Upper lobe of right lung (tissue), 1 donor: ENCODE measurements around the gene DNTT. TPM values are rescaled to one million over a fixed set of nuclear protein-coding genes. Genes with fewer than 3 reads are reported as not detected.

Experiments used
- ATAC-seq: fragments of 200-7000 bp; cut with Tn5 transposase; one replicate; pipeline ENCODE4 v1.9.1; 2020; ENCODE audit warnings: mild to moderate bottlenecking, moderate library complexity
- DNase-seq: peaks from one replicate; pipeline ENCODE4 v3.0.0-alpha.2; 2020
- H3K27ac ChIP-seq: fragments of 200-600 bp; one replicate; pipeline ENCODE4 v1.8.0; 2022
- H3K27me3 ChIP-seq: fragments of 200-600 bp; one replicate; pipeline ENCODE4 v1.8.0; 2022; ENCODE audit warnings: mild to moderate bottlenecking
- H3K36me3 ChIP-seq: fragments of 200-600 bp; one replicate; pipeline ENCODE4 v1.8.0; 2022
- H3K4me1 ChIP-seq: fragments of 200-600 bp; one replicate; pipeline ENCODE4 v1.8.0; 2022
- H3K4me3 ChIP-seq: fragments of 200-600 bp; one replicate; pipeline ENCODE4 v1.8.0; 2022; ENCODE audit warnings: mild to moderate bottlenecking
- H3K9me3 ChIP-seq: fragments of 200-600 bp; one replicate; pipeline ENCODE4 v1.8.0; 2022
- intact Hi-C: fragments of 100-400 bp; cut with DNase I; formaldehyde crosslinking; loops from one replicate; pipeline ENCODE4 v1.11.0; 2022
- total RNA-seq: library from RNA; stranded (reverse); fragmentation: NEBNext Ultra II Directional; extraction: Animal tissue kit (Norgen Biotek cat#: 25700); gene quantifications from one replicate; pipeline ENCODE4 v1.2.1, GENCODE V29; 2021
- TF ChIP-seq, protein P1 (sequence below): fragments of 200-600 bp; IDR thresholded peaks from one replicate; pipeline ENCODE4 v1.8.0; 2022; ENCODE audit warnings: antibody characterized with exemption
- donor health status: DM: no; HTN: yes; CAD: no; lungs with severe emphysema.

The DNTT gene
- total RNA-seq, 1 donor from 2014 or later: not detected

- Histone ChIP-seq H3K27me3 (no peaks in the 10 kb centered on the region), H3K4me3 (no peak overlapping the region), H3K4me1 (peaks cover 14% of the 10 kb centered on the region), H3K9me3 (no peaks in the 10 kb centered on the region), H3K27ac (peak overlapping the region; percentile 59), H3K36me3 (no peaks in the 10 kb centered on the region)
- peak; percentile 89 for ATAC-seq
- intact Hi-C loops: no loop called here
- no peak for DNase-seq
- TF ChIP-seq, protein P1, sequence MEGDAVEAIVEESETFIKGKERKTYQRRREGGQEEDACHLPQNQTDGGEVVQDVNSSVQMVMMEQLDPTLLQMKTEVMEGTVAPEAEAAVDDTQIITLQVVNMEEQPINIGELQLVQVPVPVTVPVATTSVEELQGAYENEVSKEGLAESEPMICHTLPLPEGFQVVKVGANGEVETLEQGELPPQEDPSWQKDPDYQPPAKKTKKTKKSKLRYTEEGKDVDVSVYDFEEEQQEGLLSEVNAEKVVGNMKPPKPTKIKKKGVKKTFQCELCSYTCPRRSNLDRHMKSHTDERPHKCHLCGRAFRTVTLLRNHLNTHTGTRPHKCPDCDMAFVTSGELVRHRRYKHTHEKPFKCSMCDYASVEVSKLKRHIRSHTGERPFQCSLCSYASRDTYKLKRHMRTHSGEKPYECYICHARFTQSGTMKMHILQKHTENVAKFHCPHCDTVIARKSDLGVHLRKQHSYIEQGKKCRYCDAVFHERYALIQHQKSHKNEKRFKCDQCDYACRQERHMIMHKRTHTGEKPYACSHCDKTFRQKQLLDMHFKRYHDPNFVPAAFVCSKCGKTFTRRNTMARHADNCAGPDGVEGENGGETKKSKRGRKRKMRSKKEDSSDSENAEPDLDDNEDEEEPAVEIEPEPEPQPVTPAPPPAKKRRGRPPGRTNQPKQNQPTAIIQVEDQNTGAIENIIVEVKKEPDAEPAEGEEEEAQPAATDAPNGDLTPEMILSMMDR: no peak
Measured at GRCh38 chr10:96287392-96288105, 16.7 kb upstream of the DNTT start.

DNA sequence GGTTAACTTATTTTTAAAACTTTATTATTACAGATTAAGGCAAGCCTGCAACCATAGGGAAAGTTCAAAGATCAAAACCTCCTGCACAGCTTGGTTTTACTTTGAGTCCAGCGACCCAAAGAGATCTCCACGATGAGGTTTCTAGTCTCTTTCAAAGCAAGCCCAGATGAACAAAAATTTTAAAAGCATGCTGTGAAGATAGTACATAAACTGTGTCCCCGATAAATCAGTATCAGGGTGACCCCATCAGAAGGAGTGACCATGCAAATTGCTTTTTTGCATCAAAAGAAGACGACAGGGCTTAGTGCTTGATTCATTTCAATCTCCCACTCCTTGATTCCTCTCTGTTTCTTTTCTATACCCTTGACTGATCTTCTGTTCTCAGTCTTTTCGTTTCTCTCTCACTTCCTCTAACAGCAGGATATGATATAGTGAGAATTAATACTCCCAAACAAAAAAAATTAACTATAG is 16.0 kb upstream of the DNTT start:
- Histone ChIP-seq H3K36me3 (no peaks in the 10 kb centered on the region), H3K9me3 (no peaks in the 10 kb centered on the region), H3K27me3 (no peaks in the 10 kb centered on the region), H3K4me3 (no peak overlapping the region), H3K27ac (peak overlapping the region; percentile 4), H3K4me1 (peaks cover 14% of the 10 kb centered on the region)
- DNase-seq: no peak
- TF ChIP-seq, protein P1: no peak
- no peak for ATAC-seq
- intact Hi-C loops: no loop called here

- intact Hi-C loops: no loop called here
- no peak for ATAC-seq
Measured at GRCh38 chr10:96289218-96289910, 14.9 kb upstream of the DNTT start.

DNA sequence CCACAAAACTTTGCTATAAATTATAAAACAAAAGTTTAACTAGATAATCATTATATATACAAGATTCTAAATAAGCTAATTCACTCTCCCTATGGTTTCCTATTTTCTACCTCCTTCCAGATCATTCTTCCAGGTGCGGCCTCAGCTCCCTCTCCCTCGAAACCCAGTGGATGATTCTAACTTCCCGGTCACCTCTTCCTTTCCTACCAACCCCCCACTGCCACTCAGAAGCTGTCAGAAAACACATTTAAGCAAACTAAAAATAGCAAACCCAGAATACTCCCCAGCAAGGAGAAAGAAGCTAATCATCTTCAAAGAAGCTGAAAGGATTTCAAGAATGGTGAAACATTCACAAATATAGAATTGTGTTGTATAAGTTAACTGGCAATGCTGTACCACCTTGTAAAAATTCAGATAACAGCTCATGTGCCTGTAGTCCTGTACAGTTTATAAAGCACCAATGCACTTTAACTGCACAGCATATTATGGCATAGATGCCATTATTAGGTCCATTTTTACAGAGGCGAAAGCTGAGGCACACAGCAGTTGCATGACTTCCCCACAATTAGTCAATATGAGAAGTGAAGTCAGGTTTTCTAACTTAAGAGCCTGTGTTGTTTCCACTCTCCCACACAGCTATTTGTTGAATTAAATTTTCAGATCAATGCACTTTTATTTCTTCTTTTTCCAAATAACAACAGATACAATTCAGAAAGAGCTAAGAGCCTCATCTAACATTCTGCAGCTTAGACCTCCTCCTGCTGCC is 13.7 kb upstream of the DNTT start:
- no peak for DNase-seq
- no peak overlapping the region for H3K4me3 ChIP-seq
- no peak overlapping the region for H3K27ac ChIP-seq
- H3K9me3 ChIP-seq: no peaks in the 10 kb centered on the region
- TF ChIP-seq, protein P1: no peak
- H3K27me3 ChIP-seq: no peaks in the 10 kb centered on the region
- intact Hi-C loops: no loop called here
- peaks cover 14% of the 10 kb centered on the region for H3K4me1 ChIP-seq
- no peaks in the 10 kb centered on the region for H3K36me3 ChIP-seq
- no peak for ATAC-seq

More at GRCh38 chr10:96289218-96289910, 14.9 kb upstream of the DNTT start:
- TF ChIP-seq, protein P1: no peak
- H3K4me3 ChIP-seq: no peak overlapping the region
- H3K27me3 ChIP-seq: no peaks in the 10 kb centered on the region
- no peak for DNase-seq
- no peaks in the 10 kb centered on the region for H3K36me3 ChIP-seq
- peaks cover 14% of the 10 kb centered on the region for H3K4me1 ChIP-seq
- no peak overlapping the region for H3K27ac ChIP-seq
- no peaks in the 10 kb centered on the region for H3K9me3 ChIP-seq

- TF ChIP-seq, protein P1: peak; percentile 71
- peak; percentile 93 for ATAC-seq
- no peak for DNase-seq
- intact Hi-C loops: no loop called here
- Histone ChIP-seq H3K9me3 (no peaks in the 10 kb centered on the region), H3K4me3 (no peak overlapping the region), H3K4me1 (peaks cover 2% of the 10 kb centered on the region), H3K27me3 (no peaks in the 10 kb centered on the region), H3K27ac (no peak overlapping the region), H3K36me3 (no peaks in the 10 kb centered on the region)
Measured at GRCh38 chr10:96292971-96293920, 11.0 kb upstream of the DNTT start.
